Heart left ventricle (tissue), 16 donors: ENCODE results near the gene CEACAM8. TPM values are rescaled to one million over a fixed set of nuclear protein-coding genes. Genes with fewer than 3 reads are reported as not detected.

Source experiments
- ATAC-seq, 4 donors: fragments of 200-7000 bp; cut with Tn5 transposase; one replicate each; pipeline ENCODE4 v1.9.1; 2020 to 2022; ENCODE audit warnings: moderate library complexity in 4 of 4, mild to moderate bottlenecking in 3 of 4, moderate number of reproducible peaks in 1 of 4
- DNase-seq, 5 donors: peaks; one replicate each; pipeline ENCODE4 v3.0.0-alpha.2; 2020
- H3K27ac ChIP-seq, 12 donors: fragments of 200-600 bp; sonication (generic) in 4 of 12; one replicate each; pipeline versions ENCODE4 v1.5.0 to v1.8.0; 2016 to 2022; ENCODE audit warnings: mild to moderate bottlenecking in 2 of 12
- H3K27me3 ChIP-seq, 9 donors: fragments of 200-600 bp; sonication (generic) in 2 of 9; one replicate each; pipeline versions ENCODE4 v1.5.1 to v1.8.0; 2016 to 2022; ENCODE audit warnings: mild to moderate bottlenecking in 3 of 9
- H3K36me3 ChIP-seq, 9 donors: fragments of 200-600 bp; sonication (generic) in 2 of 9; one replicate each; pipeline versions ENCODE4 v1.5.0 to v1.8.0; 2018 to 2022; ENCODE audit warnings: mild to moderate bottlenecking in 2 of 9
- H3K4me1 ChIP-seq, 12 donors: fragments of 200-600 bp; sonication (generic) in 4 of 12; one replicate each; pipeline versions ENCODE4 v1.5.0 to v1.8.0; 2016 to 2022; ENCODE audit warnings: mild to moderate bottlenecking in 3 of 12
- H3K4me3 ChIP-seq, 12 donors: fragments of 200-600 bp; sonication (generic) in 4 of 12; one replicate each; pipeline versions ENCODE4 v1.5.0 to v1.8.0; 2017 to 2022; ENCODE audit warnings: mild to moderate bottlenecking in 9 of 12, moderate library complexity in 4 of 12
- H3K9me3 ChIP-seq, 12 donors: fragments of 200-600 bp; sonication (generic) in 4 of 12; one replicate each; pipeline versions ENCODE4 v1.5.0 to v1.8.0; 2016 to 2022; ENCODE audit warnings: mild to moderate bottlenecking in 1 of 12
- CTCF ChIP-seq, 12 donors: fragments of 200-600 bp; sonication (generic) in 4 of 12; IDR thresholded peaks; one replicate each; pipeline versions ENCODE4 v1.5.0 to v1.8.0; 2018 to 2022; ENCODE audit warnings: antibody characterized with exemption in 12 of 12, mild to moderate bottlenecking in 5 of 12
- POLR2A ChIP-seq, 2 donors: fragments of 450-650 bp; IDR thresholded peaks; one replicate each; pipeline ENCODE4 v1.6.1; 2017; ENCODE audit warnings: antibody characterized with exemption in 2 of 2, mild to moderate bottlenecking in 2 of 2, moderate library complexity in 2 of 2
- WGBS, 4 donors: extraction: QIAGEN DNeasy Blood & Tissue Kit in 2 of 4; methylation state at CpG; one replicate each; pipeline versions ENCODE4 v1.1.5 to v1.1.7; 2013 to 2018; 5-methylcytosine and 5-hydroxymethylcytosine counted together
- intact Hi-C, 10 donors: fragments of 100-400 bp; cut with DNase I; formaldehyde crosslinking; loops; one replicate each; pipeline versions ENCODE4 v1.11.1 to v1.14.2; 2022
- polyA plus RNA-seq, 2 donors: library from polyadenylated mRNA; stranded (reverse); fragments of 200-250 nt; gene quantifications; one replicate each; pipeline ENCODE4 v1.2.3, GENCODE V29; 2013
- total RNA-seq, 9 donors: library from RNA; depleted of rRNA in 2 of 9; stranded (reverse); fragments of >200 nt in 2 of 9; fragmentation: NEBNext Ultra II Directional in 3 of 9; extraction: Animal tissue kit (Norgen Biotek cat#: 25700) in 3 of 9; gene quantifications; one replicate each; pipeline versions ENCODE4 v1.1.0 to v1.2.4, GENCODE V29; 2016 to 2023
- donor health status: ischemic (EF 13 %, LVEDD 7.1; RV severe dilation, severe dysfunction).
- donor health status: healthy with polysubstance abuse.
- donor health status: DM: no; HTN: yes; CAD: no.
- donor health status: DM: no; HTN: no; CAD: no.
- donor health status: ischemic (EF 25% LVEDD 6.9; RV normal size, moderate dysfunction).
- donor health status: ischemic (EF 25% LVEDD 5.7; RV mildly dilated, moderate dysfunction).
- donor health status: healthy.
- donor health status: DM: yes; HTN: yes; CAD: no.
- donor health status: ischemic (EF 35%, LVEDD 5.7; RV mildly dilated, moderate dysfunction).
- donor health status: nonischemic (EF 11% LVEDD 7.7; RV severe dilation, severe dysfunction).
- donor health status: DM: yes; HTN: yes; CAD: no.
- donor health status: PGD.
- donor health status: ischemic (EF 29% LVEDD 5.4; RV normal size, mild dysfunction).
- donor health status: nonischemic (EF 23%, LVEDD 6.1; RV moderate dilation, normal function).

The CEACAM8 gene
- total and polyA plus RNA-seq, 11 donors: 0.10 to 0.56 TPM; not detected in 9

- ATAC-seq: no peak
- Histone ChIP-seq H3K27me3 (peaks cover 0 to 29% (median 0%) of the 10 kb centered on the region in 9 donors), H3K36me3 (no peaks in the 10 kb centered on the region), H3K9me3 (peaks cover 0 to 8% (median 0%) of the 10 kb centered on the region in 12 donors), H3K4me3 (no peak overlapping the region), H3K4me1 (no peaks in the 10 kb centered on the region), H3K27ac (no peak overlapping the region)
- intact Hi-C loops: no loop called here
- no peak for DNase-seq
- WGBS, 4 donors: 75 to 82% (median 79%) methylated on average over 4 of the region's 4 CpGs
- no peak for TF ChIP-seq CTCF (IDR thresholded peaks at IDR 0.05)
- no peak for TF ChIP-seq POLR2A (IDR thresholded peaks at IDR 0.05)
These were observed 47.8 kb downstream of the CEACAM8 start for GRCh38 chr19:42546831-42547500.

GRCh38 chr19:42544146-42544545 lies 50.6 kb downstream of the CEACAM8 start:
- Histone ChIP-seq H3K4me1 (no peaks in the 10 kb centered on the region), H3K27ac (no peak overlapping the region), H3K9me3 (peaks cover 0 to 4% (median 0%) of the 10 kb centered on the region in 12 donors), H3K27me3 (peaks cover 0 to 19% (median 0%) of the 10 kb centered on the region in 9 donors), H3K4me3 (no peak overlapping the region), H3K36me3 (no peaks in the 10 kb centered on the region)
- DNase-seq: no peak
- TF ChIP-seq CTCF (IDR thresholded peaks at IDR 0.05): no peak
- TF ChIP-seq POLR2A (IDR thresholded peaks at IDR 0.05): no peak
- ATAC-seq: no peak
- intact Hi-C loops: no loop called here
- 84 to 86% (median 84%) methylated on average over 4 of the region's 4 CpGs for WGBS, 4 donors

GRCh38 chr19:42542791-42543190 lies 51.9 kb downstream of the CEACAM8 start:
- peaks cover 0 to 6% (median 0%) of the 10 kb centered on the region in 12 donors for H3K9me3 ChIP-seq
- DNase-seq: no peak
- no peaks in the 10 kb centered on the region for H3K4me1 ChIP-seq
- H3K4me3 ChIP-seq: no peak overlapping the region
- 97 to 100% (median 99%) methylated on average over 1 to 2 of the region's 2 CpGs for WGBS, 4 donors
- peaks cover 0 to 14% (median 0%) of the 10 kb centered on the region in 9 donors for H3K27me3 ChIP-seq
- H3K27ac ChIP-seq: no peak overlapping the region
- intact Hi-C loops: no loop called here
- H3K36me3 ChIP-seq: no peaks in the 10 kb centered on the region
- TF ChIP-seq CTCF (IDR thresholded peaks at IDR 0.05) (no peak), POLR2A (IDR thresholded peaks at IDR 0.05) (no peak)
- no peak for ATAC-seq

- no peak for DNase-seq
- H3K4me1 ChIP-seq: no peaks in the 10 kb centered on the region
- H3K9me3 ChIP-seq: peaks cover 0 to 8% (median 0%) of the 10 kb centered on the region in 12 donors
- TF ChIP-seq POLR2A (IDR thresholded peaks at IDR 0.05): no peak
- no peak for TF ChIP-seq CTCF (IDR thresholded peaks at IDR 0.05)
- 63 to 66% (median 65%) methylated on average over 8 of the region's 8 CpGs for WGBS, 4 donors
- no peak for ATAC-seq
- H3K36me3 ChIP-seq: no peaks in the 10 kb centered on the region
- no peak overlapping the region for H3K4me3 ChIP-seq
- peaks cover 0 to 5% (median 0%) of the 10 kb centered on the region in 9 donors for H3K27me3 ChIP-seq
- no peak overlapping the region for H3K27ac ChIP-seq
- intact Hi-C loops: no loop called here
These were observed 54.6 kb downstream of the CEACAM8 start for GRCh38 chr19:42540071-42540553.
